Stomach (tissue), 4 donors: Measurements from ENCODE around the gene TOMT.

Source experiments
- POLR2A ChIP-seq, 4 donors: fragments of 450-650 bp; IDR thresholded peaks; one replicate each; pipeline ENCODE4 v1.6.1; 2016; ENCODE audit warnings: antibody characterized with exemption in 4 of 4, control low read depth in 2 of 4, mild to moderate bottlenecking in 1 of 4, moderate library complexity in 1 of 4
- POLR2AphosphoS5 ChIP-seq, 3 donors: sonication (generic); formaldehyde crosslinking; IDR thresholded peaks; one replicate each; pipeline ENCODE4 v1.6.1; 2016; ENCODE audit warnings: antibody characterized with exemption in 3 of 3
- TF ChIP-seq, protein P1 (sequence below), 7 experiments: fragments of 450-650 bp in 4 of 7; fragments of 200-600 bp in 3 of 7; sonication (generic) in 3 of 7; IDR thresholded peaks; one replicate each; pipeline ENCODE4 v1.5.1; 2016 to 2019; ENCODE audit warnings: antibody characterized with exemption in 7 of 7, control low read depth in 2 of 7, mild to moderate bottlenecking in 1 of 7

DNA sequence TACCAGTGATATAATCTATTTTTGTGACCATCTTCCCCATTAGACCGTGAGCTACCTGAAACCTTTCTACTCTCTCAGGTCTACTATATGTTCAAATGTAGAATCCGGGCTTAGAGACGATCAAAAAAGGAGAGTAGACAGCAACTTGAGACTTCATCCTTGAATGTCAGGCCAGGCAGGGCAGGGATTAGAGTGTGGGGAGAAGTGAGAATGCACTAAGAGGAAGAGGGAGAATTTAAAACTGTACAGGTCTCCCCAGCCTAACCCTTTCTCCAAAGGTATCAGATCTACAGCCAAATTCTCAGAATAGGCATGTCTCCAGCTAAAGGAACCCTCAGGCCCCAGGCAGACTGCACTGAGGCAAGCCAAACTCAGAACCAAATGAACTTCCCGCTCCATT, 3.6 kb upstream of the TOMT start:
- TF ChIP-seq, protein P1, sequence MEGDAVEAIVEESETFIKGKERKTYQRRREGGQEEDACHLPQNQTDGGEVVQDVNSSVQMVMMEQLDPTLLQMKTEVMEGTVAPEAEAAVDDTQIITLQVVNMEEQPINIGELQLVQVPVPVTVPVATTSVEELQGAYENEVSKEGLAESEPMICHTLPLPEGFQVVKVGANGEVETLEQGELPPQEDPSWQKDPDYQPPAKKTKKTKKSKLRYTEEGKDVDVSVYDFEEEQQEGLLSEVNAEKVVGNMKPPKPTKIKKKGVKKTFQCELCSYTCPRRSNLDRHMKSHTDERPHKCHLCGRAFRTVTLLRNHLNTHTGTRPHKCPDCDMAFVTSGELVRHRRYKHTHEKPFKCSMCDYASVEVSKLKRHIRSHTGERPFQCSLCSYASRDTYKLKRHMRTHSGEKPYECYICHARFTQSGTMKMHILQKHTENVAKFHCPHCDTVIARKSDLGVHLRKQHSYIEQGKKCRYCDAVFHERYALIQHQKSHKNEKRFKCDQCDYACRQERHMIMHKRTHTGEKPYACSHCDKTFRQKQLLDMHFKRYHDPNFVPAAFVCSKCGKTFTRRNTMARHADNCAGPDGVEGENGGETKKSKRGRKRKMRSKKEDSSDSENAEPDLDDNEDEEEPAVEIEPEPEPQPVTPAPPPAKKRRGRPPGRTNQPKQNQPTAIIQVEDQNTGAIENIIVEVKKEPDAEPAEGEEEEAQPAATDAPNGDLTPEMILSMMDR (IDR thresholded peaks at IDR 0.05): no peak
- no peak for TF ChIP-seq POLR2AphosphoS5 (IDR thresholded peaks at IDR 0.05)
- TF ChIP-seq POLR2A (IDR thresholded peaks at IDR 0.05): no peak
